ENCODE results near the gene APOBEC4. TPM values are rescaled to one million over a fixed set of nuclear protein-coding genes. Genes with fewer than 3 reads are reported as not detected.

APOBEC4 gene
- total and polyA plus RNA-seq, 2 of the 4 experiments (the other 2 are of a cell fraction): not detected

DNA sequence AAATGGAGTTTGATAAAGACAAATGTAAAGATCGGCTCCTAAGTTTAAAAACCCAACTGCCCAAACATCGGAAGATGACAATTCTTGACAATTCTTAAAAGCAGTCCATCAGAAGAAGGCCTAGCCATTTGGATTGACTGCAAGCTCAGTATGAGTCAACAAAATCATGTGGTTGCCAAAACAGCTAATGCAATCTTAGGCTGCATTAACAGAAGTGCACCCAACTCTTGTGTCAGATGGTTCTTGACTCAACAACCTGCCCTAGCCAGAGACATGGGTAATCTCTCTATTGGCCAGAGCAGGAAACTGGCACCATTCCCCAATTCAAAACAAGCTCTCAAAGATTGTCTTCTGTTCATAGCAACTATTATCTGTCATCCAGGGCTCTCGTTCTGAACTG, 53.0 kb downstream of the APOBEC4 start:
- peak; percentile 44 for ATAC-seq (ENCODE audit: low read depth)
- no peak overlapping the region for H2BK5ac ChIP-seq (ENCODE audit: low read depth, low read length, poor library complexity, severe bottlenecking)
- peak; percentile 50; the same call in 1 of the 2 replicates for TF ChIP-seq NFE2L2 (IDR thresholded peaks at IDR 0.05; ENCODE audit: low read depth, low read length)
- TF ChIP-seq CEBPB (IDR thresholded peaks at IDR 0.05; ENCODE audit: low read depth, low read length): peak; percentile 86
- no peak for TF ChIP-seq CTCF (conservative IDR thresholded peaks at IDR 0.05; ENCODE audit: low read depth, low read length)
- no peak for TF ChIP-seq USF2 (IDR thresholded peaks at IDR 0.05; ENCODE audit: low read depth, low read length)
- ChIA-PET POLR2A (ENCODE audit: unreplicated experiment) (no interaction called here), CTCF (no interaction called here)
- no peak overlapping the region for H3K56ac ChIP-seq (ENCODE audit: extremely low read depth, insufficient read depth, low read length)
- H3K36me3 ChIP-seq (ENCODE audit: control insufficient read depth, insufficient read depth, low read length): no peaks in the 10 kb centered on the region
- H3K4me3 ChIP-seq (ENCODE audit: insufficient read depth, low read depth, low read length): no peak overlapping the region
- no peaks in the 10 kb centered on the region for H4K20me1 ChIP-seq (ENCODE audit: insufficient read depth, low read length)
- no peak overlapping the region for H3K14ac ChIP-seq (replicated peaks; ENCODE audit: low read depth, low read length)
- H2AK9ac ChIP-seq (replicated peaks; ENCODE audit: low read depth, low read length, poor library complexity): no peak overlapping the region
- no peaks in the 10 kb centered on the region for H3K27me3 ChIP-seq (ENCODE audit: control insufficient read depth, insufficient read depth, low read length)
- in situ Hi-C loops (cut with MboI; ENCODE audit: low sequenced_read_pairs): no loop called here
- no peak overlapping the region for H2BK20ac ChIP-seq (ENCODE audit: low read depth, low read length)
- H2AFZ ChIP-seq (replicated peaks; ENCODE audit: low read length, poor library complexity): no peak overlapping the region
- H2BK15ac ChIP-seq (ENCODE audit: low read depth, low read length): no peak overlapping the region
- no peak overlapping the region for H3K27ac ChIP-seq (ENCODE audit: insufficient read depth, low read length)
- DNase-seq: peak; percentile 92
- H2BK120ac ChIP-seq (ENCODE audit: low read depth, low read length): no peak overlapping the region
- WGBS, 2 experiments (ENCODE audit: extremely low coverage in 2 of 2, insufficient read length in 1 of 2): 83% methylated on average over 1 of the region's 3 CpGs; no CpG with 5 or more reads in 1 of the 2 experiments
- no peak overlapping the region for H3K9ac ChIP-seq (ENCODE audit: low read depth, low read length)
- dilution Hi-C loops (cut with HindIII; ENCODE audit: low sequenced_read_pairs, unreplicated experiment): no loop called here
- no peak overlapping the region for H3K18ac ChIP-seq (ENCODE audit: low read depth, low read length)
- H4K8ac ChIP-seq (ENCODE audit: low read depth in 2 of 2, low read length in 2 of 2): no peak overlapping the region
- H3K79me1 ChIP-seq (ENCODE audit: low read depth in 1 of 2, low read length in 2 of 2): no peaks in the 10 kb centered on the region
- no peak overlapping the region for H4K91ac ChIP-seq (ENCODE audit: insufficient read depth, low read depth, low read length)
- H3K4ac ChIP-seq (ENCODE audit: low read depth, low read length): no peak overlapping the region
- intact Hi-C loops (cut with micrococcal nuclease): no loop called here
- peaks cover 7% of the 10 kb centered on the region for H3K4me1 ChIP-seq (ENCODE audit: control insufficient read depth, insufficient read depth, low read length)
- H4K5ac ChIP-seq (ENCODE audit: low read depth, low read length): no peak overlapping the region
- no peak overlapping the region for H3K23ac ChIP-seq (ENCODE audit: low read depth, low read length)
- H2AK5ac ChIP-seq (ENCODE audit: low read depth, low read length): no peak overlapping the region
- peaks cover 5% of the 10 kb centered on the region; the same call in 1 of the 2 replicates for H3K9me1 ChIP-seq (ENCODE audit: insufficient read depth, low read length)
- no peaks in the 10 kb centered on the region for H3K9me3 ChIP-seq (ENCODE audit: control insufficient read depth, insufficient read depth, low read length)
- no peak overlapping the region for H3K4me2 ChIP-seq (ENCODE audit: low read depth, low read length)
- BruUV-seq (replicated peaks): no TSS peak
